Mucosa of stomach (tissue), 1 donor: ENCODE measurements around the gene CALHM4.
A peak's percentile ranks its signal among the peaks of the same experiment; 100 is the strongest.

ENCODE experiments used
- H3K27me3 ChIP-seq: one replicate; pipeline ENCODE4 v1.7.0; 2013; ENCODE audit warnings: mild to moderate bottlenecking, low read length; ENCODE audit not compliant: control insufficient read depth, insufficient read depth
- H3K36me3 ChIP-seq: one replicate; pipeline ENCODE4 v1.7.0; 2013; ENCODE audit warnings: low read length; ENCODE audit not compliant: control insufficient read depth, insufficient read depth
- H3K4me1 ChIP-seq: one replicate; pipeline ENCODE4 v1.7.0; 2013; ENCODE audit warnings: mild to moderate bottlenecking, low read length; ENCODE audit not compliant: control insufficient read depth, insufficient read depth
- H3K4me3 ChIP-seq: one replicate; pipeline ENCODE4 v1.7.0; 2013; ENCODE audit warnings: low read length
- H3K9ac ChIP-seq: one replicate; pipeline ENCODE4 v1.7.0; 2013; ENCODE audit warnings: mild to moderate bottlenecking, low read length, moderate library complexity
- H3K9me3 ChIP-seq: one replicate; pipeline ENCODE4 v1.7.0; 2013; ENCODE audit warnings: mild to moderate bottlenecking, low read length, moderate library complexity; ENCODE audit not compliant: control insufficient read depth
- donor health status: Pancreatic carcinoma.

The CALHM4 gene

GRCh38 chr6:116564921-116565872 is 11.6 kb downstream of the CALHM4 start:
- H3K9ac ChIP-seq: no peak overlapping the region
- no peaks in the 10 kb centered on the region for H3K36me3 ChIP-seq
- H3K4me3 ChIP-seq: no peak overlapping the region
- H3K4me1 ChIP-seq: no peaks in the 10 kb centered on the region
- no peaks in the 10 kb centered on the region for H3K9me3 ChIP-seq
- H3K27me3 ChIP-seq: peaks cover 22% of the 10 kb centered on the region

DNA sequence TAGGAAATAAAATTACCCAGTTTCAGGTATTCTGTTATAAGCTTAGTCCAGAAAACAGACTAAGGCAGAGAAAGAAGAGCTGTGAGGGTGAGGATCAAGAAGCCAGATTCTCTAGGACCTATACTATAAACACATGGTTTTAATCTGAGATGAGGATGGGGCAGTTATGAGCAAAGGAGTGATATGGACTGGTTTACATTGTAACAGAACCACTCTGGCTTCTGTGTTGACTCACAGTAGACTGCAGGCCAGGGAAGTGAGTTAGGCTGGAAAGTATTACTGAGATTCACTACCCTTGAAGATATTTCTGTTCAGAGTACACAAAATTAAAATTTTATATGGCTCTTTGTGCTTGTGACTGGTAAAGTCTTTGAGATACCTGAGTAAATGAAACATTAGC is 14.6 kb downstream of the CALHM4 start:
- Histone ChIP-seq H3K36me3 (no peaks in the 10 kb centered on the region), H3K9me3 (no peaks in the 10 kb centered on the region), H3K4me1 (no peaks in the 10 kb centered on the region), H3K9ac (no peak overlapping the region), H3K4me3 (no peak overlapping the region), H3K27me3 (peaks cover 20% of the 10 kb centered on the region)

DNA sequence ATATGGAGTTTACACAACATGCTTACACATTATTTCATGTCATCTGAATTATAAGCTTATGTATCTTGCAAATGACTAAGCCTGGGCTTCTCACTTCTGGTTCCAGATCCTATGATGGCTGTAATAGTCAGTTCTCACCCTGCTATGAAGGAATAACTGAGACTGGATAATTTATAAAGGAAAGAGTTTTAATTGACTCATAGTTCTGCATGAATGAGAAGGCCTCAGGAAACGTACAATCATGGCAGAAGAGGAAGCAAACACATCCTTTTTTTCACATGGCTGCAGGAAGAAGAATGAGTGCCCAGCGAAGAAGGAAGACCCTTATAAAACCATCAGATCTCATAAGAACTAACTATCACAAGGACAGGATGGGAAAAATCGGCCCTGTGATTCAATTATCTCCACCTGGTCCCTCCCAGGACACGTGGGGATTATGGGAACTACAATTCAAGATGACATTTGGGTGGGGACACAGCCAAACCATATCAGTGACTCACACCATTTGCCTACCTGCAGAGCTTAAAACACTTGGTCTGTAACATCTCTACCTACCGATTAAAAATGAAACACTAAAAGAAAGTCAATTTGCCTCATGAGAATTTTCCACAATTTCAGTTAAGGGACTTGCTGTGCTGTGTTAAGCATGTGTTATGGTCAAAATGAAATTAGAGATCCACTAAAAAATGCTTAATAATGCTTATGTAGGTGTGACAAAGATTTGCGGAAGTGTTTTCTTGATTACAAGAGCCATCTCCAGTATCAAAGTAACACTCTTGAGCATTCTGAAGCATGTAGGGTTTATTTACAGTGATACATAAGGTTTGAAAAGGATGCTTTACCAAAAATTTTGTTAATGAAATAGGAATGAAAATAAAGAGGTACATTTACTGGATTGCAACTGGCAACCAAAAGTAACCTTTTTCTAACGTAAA is 15.5 kb downstream of the CALHM4 start:
- H3K4me3 ChIP-seq: no peak overlapping the region
- H3K9me3 ChIP-seq: no peaks in the 10 kb centered on the region
- H3K9ac ChIP-seq: no peak overlapping the region
- H3K36me3 ChIP-seq: no peaks in the 10 kb centered on the region
- H3K27me3 ChIP-seq: peaks cover 16% of the 10 kb centered on the region
- no peaks in the 10 kb centered on the region for H3K4me1 ChIP-seq

GRCh38 chr6:116570856-116571682 is 17.5 kb downstream of the CALHM4 start, which contains the start of gene RWDD1:
TSS of gene RWDD1 (plus strand) at chr6:116571504. CDS start at chr6:116571583, 79 bp downstream.
- Histone ChIP-seq H3K9ac (peak within 1 kb of the TSS; percentile 97), H3K9me3 (no peaks in the 10 kb centered on the region), H3K4me1 (no peaks in the 10 kb centered on the region), H3K27me3 (no peaks in the 10 kb centered on the region), H3K36me3 (no peaks in the 10 kb centered on the region), H3K4me3 (peak within 1 kb of the TSS; percentile 82)

DNA sequence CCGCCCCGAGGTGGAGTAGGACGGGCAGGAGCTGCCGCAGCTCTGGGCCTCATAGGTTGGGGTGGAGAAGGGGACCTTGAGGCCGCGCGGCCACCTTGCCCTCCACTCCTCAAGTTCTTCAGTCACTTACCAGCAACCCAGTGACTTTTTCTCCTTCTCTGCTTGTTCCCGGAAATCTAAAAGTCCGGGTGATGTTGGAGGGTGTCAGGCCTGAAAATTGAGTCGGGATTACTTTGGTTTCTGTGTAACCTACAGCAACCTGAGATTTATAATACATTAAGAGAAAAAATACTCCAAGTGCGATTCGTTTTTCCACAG is 18.1 kb downstream of the CALHM4 start:
- Histone ChIP-seq H3K27me3 (no peaks in the 10 kb centered on the region), H3K4me3 (peak overlapping the region; percentile 82), H3K4me1 (no peaks in the 10 kb centered on the region), H3K9ac (peak overlapping the region; percentile 97), H3K9me3 (no peaks in the 10 kb centered on the region), H3K36me3 (no peaks in the 10 kb centered on the region)

DNA sequence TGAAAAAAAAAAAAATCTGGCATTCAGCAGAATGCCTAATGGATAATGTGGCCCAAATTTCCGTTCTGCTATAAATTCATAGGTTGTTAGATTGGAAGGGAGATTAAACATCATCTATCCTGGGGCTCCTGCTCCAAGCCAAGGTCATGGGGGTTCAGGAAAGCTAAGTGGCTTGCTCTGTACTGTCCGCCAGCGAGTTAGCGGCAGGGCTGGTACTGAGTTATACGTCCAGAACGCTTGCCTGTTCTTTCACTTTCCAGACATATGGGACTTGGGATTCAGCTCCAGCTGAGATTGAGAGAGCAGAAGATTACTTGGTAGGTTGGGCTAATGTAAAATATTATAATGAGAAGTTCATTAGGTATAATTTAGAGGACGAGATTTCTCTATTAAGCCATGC is 18.6 kb downstream of the CALHM4 start:
- Histone ChIP-seq H3K27me3 (no peaks in the 10 kb centered on the region), H3K9ac (peak overlapping the region; percentile 97), H3K4me1 (no peaks in the 10 kb centered on the region), H3K36me3 (no peaks in the 10 kb centered on the region), H3K4me3 (peak overlapping the region; percentile 82), H3K9me3 (no peaks in the 10 kb centered on the region)

GRCh38 chr6:116575227-116575626 is 21.7 kb downstream of the CALHM4 start:
- H3K9me3 ChIP-seq: no peaks in the 10 kb centered on the region
- no peaks in the 10 kb centered on the region for H3K4me1 ChIP-seq
- no peak overlapping the region for H3K9ac ChIP-seq
- H3K27me3 ChIP-seq: no peaks in the 10 kb centered on the region
- H3K36me3 ChIP-seq: no peaks in the 10 kb centered on the region
- H3K4me3 ChIP-seq: no peak overlapping the region

- Histone ChIP-seq H3K27me3 (no peaks in the 10 kb centered on the region), H3K4me1 (no peaks in the 10 kb centered on the region)
These were observed 23.9 kb downstream of the CALHM4 start for GRCh38 chr6:116577486-116577885.

GRCh38 chr6:116578335-116578734 is 24.8 kb downstream of the CALHM4 start:
- Histone ChIP-seq H3K9me3 (no peaks in the 10 kb centered on the region), H3K27me3 (no peaks in the 10 kb centered on the region), H3K9ac (no peak overlapping the region), H3K36me3 (no peaks in the 10 kb centered on the region), H3K4me1 (no peaks in the 10 kb centered on the region), H3K4me3 (no peak overlapping the region)

More at GRCh38 chr6:116577486-116577885, 23.9 kb downstream of the CALHM4 start:
- no peaks in the 10 kb centered on the region for H3K9me3 ChIP-seq
- no peak overlapping the region for H3K4me3 ChIP-seq
- no peaks in the 10 kb centered on the region for H3K36me3 ChIP-seq
- H3K9ac ChIP-seq: no peak overlapping the region

DNA sequence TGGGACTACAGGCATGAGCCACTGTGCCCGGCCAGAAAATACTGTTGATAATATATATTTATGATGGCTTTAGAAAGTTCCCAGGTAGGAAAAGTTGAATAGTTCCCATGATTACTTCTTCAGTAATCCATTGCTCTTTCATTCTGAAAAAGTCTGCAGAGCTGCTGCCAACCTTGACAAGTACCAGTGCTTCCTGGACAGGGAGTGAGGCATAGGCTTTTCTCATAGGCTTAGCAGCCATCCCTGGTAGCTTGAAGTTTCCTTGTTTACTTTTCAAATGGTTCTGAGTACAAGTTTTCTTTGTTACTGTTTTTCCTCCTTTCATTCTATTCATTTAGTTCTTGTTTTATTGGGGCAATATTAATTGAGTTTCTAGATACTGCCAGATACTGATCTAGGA is 25.6 kb downstream of the CALHM4 start:
- Histone ChIP-seq H3K4me3 (no peak overlapping the region), H3K4me1 (no peaks in the 10 kb centered on the region), H3K36me3 (peaks cover under 1% of the 10 kb centered on the region), H3K27me3 (no peaks in the 10 kb centered on the region), H3K9ac (no peak overlapping the region), H3K9me3 (no peaks in the 10 kb centered on the region)

DNA sequence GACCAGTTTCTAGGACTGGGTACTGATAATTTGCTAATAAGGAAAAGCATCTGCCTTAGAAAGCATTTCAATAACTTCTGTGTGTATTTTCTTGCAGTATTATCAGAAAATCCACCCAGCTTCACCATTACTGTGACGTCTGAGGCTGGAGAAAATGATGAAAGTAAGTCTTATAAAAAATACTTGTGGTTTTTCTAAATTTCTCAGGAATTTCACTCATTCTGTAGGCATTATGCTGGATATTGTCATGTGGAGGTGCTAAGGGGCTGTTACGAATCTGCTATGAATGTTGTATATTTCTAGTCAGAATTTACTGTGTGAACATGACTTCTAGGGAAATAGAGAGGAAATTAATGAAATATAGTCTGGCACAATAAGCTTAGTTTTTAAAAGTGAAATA is 26.6 kb downstream of the CALHM4 start:
- H3K9ac ChIP-seq: no peak overlapping the region
- H3K9me3 ChIP-seq: no peaks in the 10 kb centered on the region
- H3K4me1 ChIP-seq: no peaks in the 10 kb centered on the region
- peaks cover 7% of the 10 kb centered on the region for H3K36me3 ChIP-seq
- no peaks in the 10 kb centered on the region for H3K27me3 ChIP-seq
- H3K4me3 ChIP-seq: no peak overlapping the region
